Glomerular endothelial cell (primary cell): Measurements from ENCODE around the gene USP17L12. TPM values are rescaled to one million over a fixed set of nuclear protein-coding genes. Genes with fewer than 3 reads are reported as not detected.
"Not testable (repeated sequence)": the region's sequence is repeated elsewhere in the genome, so short reads cannot be mapped to it uniquely, and the experiment has no call there.

ENCODE experiments used
- DNase-seq: peaks from one replicate; pipeline ENCODE4 v3.0.0-alpha.2; 2011; ENCODE audit warnings: low read depth, low spot score; ENCODE audit errors: extremely low read depth
- total RNA-seq: library from RNA; depleted of rRNA; stranded (reverse); fragments of >200 nt; gene quantifications from 2 replicates; pipeline ENCODE4 v1.2.3, GENCODE V29; 2015

Gene USP17L12, protein sequence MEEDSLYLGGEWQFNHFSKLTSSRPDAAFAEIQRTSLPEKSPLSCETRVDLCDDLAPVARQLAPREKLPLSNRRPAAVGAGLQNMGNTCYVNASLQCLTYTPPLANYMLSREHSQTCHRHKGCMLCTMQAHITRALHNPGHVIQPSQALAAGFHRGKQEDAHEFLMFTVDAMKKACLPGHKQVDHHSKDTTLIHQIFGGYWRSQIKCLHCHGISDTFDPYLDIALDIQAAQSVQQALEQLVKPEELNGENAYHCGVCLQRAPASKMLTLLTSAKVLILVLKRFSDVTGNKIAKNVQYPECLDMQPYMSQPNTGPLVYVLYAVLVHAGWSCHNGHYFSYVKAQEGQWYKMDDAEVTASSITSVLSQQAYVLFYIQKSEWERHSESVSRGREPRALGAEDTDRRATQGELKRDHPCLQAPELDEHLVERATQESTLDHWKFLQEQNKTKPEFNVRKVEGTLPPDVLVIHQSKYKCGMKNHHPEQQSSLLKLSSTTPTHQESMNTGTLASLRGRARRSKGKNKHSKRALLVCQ
- total RNA-seq = not detected in 2 replicates

DNA sequence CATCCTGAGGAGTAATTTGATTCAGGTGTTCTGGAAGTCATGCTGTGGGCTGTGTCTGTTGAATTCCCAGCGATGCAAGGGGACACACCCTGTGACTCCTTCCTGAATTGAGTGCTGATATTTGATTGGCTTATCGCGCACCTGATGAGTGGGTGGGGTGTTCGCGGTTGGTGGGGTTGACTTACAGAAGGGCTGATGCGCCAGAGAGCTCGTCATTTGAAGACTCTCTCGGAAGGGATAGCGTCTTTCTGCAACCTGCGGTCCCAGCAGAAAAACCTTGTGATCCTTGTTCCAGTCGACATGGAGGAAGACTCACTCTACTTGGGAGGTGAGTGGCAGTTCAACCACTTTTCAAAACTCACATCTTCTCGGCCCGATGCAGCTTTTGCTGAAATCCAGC, at the start of gene USP17L12:
Gene USP17L12, plus strand, starts transcription at position 301 of the 400 bp plus-strand sequence. Its CDS starts 0 bp downstream, at position 301.
- not testable (repeated sequence) for DNase-seq

DNA sequence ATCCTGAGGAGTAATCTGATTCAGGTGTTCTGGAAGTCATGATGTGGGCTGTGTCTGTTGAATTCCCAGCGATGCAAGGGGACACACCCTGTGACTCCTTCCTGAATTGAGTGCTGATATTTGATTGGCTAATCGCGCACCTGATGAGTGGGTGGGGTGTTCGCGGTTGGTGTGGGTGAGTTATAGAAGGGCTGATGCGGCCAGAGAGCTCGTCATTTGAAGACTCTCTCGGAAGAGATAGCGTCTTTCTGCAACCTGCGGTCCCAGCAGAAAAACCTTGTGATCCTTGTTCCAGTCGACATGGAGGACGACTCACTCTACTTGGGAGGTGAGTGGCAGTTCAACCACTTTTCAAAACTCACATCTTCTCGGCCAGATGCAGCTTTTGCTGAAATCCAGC, 9.6 kb upstream of the USP17L12 start, which contains the start of gene USP17L10:
Gene USP17L10, plus strand, starts transcription at position 301 of the 400 bp plus-strand sequence. Its CDS starts 0 bp downstream, at position 301.
- not testable (repeated sequence) for DNase-seq

DNA sequence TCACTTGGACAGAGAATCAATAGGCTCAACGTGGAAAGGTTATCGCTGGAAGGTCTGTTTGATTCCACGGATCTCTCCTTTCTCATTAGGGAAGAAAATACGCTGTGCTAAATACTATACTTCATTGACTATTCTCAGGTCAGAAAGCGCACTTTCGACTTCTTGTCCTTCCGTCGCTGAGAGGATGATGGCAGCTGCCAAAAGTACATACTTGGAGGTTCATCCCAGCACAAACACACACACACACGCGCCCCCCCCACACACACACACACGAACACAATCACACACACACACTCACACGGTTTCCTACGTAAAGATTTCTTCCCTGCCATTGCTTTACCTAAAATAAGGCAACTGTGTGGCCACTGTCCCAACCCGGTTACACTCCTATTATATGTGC, 5.3 kb upstream of the USP17L12 start:
- DNase-seq = not testable (repeated sequence)

DNA sequence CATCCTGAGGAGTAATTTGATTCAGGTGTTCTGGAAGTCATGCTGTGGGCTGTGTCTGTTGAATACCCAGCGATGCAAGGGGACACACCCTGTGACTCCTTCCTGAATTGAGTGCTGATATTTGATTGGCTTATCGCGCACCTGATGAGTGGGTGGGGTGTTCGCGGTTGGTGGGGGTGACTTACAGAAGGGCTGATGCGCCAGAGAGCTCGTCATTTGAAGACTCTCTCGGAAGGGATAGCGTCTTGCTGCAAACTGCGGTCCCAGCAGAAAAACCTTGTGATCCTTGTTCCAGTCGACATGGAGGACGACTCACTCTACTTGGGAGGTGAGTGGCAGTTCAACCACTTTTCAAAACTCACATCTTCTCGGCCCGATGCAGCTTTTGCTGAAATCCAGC, 4.8 kb upstream of the USP17L12 start, which contains the start of gene USP17L11:
Gene USP17L11, plus strand, starts transcription at position 301 of the 400 bp plus-strand sequence. Its CDS starts 0 bp downstream, at position 301.
- DNase-seq = not testable (repeated sequence)

DNA sequence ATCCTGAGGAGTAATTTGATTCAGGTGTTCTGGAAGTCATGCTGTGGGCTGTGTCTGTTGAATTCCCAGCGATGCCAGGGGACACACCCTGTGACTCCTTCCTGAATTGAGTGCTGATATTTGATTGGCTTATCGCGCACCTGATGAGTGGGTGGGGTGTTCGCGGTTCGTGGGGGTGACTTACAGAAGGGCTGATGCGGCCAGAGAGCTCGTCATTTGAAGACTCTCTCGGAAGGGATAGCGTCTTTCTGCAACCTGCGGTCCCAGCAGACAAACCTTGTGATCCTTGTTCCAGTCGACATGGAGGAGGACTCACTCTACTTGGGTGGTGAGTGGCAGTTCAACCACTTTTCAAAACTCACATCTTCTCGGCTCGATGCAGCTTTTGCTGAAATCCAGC, 4.6 kb downstream of the USP17L12 start, which contains the start of gene USP17L13:
Gene USP17L13, plus strand, starts transcription at position 301 of the 400 bp plus-strand sequence. Its CDS starts 0 bp downstream, at position 301.
- DNase-seq = not testable (repeated sequence)

DNA sequence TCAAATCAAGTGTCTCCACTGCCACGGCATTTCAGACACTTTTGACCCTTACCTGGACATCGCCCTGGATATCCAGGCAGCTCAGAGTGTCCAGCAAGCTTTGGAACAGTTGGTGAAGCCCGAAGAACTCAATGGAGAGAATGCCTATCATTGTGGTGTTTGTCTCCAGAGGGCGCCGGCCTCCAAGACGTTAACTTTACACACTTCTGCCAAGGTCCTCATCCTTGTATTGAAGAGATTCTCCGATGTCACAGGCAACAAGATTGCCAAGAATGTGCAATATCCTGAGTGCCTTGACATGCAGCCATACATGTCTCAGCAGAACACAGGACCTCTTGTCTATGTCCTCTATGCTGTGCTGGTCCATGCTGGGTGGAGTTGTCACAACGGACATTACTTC, 10.3 kb downstream of the USP17L12 start:
- not testable (repeated sequence) for DNase-seq

DNA sequence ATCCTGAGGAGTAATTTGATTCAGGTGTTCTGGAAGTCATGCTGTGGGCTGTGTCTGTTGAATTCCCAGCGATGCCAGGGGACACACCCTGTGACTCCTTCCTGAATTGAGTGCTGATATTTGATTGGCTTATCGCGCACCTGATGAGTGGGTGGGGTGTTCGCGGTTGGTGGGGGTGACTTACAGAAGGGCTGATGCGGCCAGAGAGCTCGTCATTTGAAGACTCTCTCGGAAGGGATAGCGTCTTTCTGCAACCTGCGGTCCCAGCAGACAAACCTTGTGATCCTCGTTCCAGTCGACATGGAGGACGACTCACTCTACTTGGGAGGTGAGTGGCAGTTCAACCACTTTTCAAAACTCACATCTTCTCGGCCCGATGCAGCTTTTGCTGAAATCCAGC, 14.1 kb downstream of the USP17L12 start, which contains the start of gene USP17L15:
Gene USP17L15, plus strand, starts transcription at position 301 of the 400 bp plus-strand sequence. Its CDS starts 0 bp downstream, at position 301.
- DNase-seq = not testable (repeated sequence)

DNA sequence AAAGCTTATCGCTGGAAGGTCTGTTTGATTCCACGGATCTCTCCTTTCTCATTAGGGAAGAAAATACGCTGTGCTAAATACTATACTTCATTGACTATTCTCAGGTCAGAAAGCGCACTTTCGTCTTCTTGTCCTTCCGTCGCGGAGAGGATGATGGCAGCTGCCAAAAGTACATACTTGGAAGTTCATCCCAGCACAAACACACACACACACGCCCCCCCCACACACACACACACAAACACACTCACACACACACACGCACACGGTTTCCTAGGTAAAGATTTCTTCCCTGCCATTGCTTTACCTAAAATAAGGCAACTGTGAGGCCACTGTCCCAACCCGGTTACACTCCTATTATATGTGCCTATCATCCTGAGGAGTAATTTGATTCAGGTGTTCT, 18.5 kb downstream of the USP17L12 start:
- DNase-seq = not testable (repeated sequence)

DNA sequence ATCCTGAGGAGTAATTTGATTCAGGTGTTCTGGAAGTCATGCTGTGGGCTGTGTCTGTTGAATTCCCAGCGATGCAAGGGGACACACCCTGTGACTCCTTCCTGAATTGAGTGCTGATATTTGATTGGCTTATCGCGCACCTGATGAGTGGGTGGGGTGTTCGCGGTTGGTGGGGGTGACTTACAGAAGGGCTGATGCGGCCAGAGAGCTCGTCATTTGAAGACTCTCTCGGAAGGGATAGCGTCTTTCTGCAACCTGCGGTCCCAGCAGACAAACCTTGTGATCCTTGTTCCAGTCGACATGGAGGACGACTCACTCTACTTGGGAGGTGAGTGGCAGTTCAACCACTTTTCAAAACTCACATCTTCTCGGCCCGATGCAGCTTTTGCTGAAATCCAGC, 23.6 kb downstream of the USP17L12 start, which contains the start of gene USP17L17:
Gene USP17L17, plus strand, starts transcription at position 301 of the 400 bp plus-strand sequence. Its CDS starts 0 bp downstream, at position 301.
- DNase-seq = not testable (repeated sequence)

DNA sequence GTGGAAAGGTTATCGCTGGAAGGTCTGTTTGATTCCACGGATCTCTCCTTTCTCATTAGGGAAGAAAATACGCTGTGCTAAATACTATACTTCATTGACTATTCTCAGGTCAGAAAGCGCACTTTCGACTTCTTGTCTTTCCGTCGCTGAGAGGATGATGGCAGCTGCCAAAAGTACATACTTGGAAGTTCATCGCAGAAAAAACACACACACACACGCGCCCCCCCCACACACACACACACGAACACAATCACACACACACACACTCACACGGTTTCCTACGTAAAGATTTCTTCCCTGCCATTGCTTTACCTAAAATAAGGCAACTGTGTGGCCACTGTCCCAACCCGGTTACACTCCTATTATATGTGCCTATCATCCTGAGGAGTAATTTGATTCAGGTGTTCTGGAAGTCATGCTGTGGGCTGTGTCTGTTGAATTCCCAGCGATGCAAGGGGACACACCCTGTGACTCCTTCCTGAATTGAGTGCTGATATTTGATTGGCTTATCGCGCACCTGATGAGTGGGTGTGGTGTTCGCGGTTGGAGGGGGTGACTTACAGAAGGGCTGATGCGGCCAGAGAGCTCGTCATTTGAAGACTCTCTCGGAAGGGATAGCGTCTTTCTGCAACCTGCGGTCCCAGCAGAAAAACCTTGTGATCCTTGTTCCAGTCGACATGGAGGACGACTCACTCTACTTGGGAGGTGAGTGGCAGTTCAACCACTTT, 28.2 kb downstream of the USP17L12 start, which contains the start of gene USP17L18:
Gene USP17L18, plus strand, starts transcription at position 678 of the 728 bp plus-strand sequence. Its CDS starts 0 bp downstream, at position 678.
- not testable (repeated sequence) for DNase-seq

DNA sequence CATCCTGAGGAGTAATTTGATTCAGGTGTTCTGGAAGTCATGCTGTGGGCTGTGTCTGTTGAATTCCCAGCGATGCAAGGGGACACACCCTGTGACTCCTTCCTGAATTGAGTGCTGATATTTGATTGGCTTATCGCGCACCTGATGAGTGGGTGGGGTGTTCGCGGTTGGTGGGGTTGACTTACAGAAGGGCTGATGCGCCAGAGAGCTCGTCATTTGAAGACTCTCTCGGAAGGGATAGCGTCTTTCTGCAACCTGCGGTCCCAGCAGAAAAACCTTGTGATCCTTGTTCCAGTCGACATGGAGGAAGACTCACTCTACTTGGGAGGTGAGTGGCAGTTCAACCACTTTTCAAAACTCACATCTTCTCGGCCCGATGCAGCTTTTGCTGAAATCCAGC, 33.1 kb downstream of the USP17L12 start, which contains the start of gene USP17L19:
Gene USP17L19, plus strand, starts transcription at position 301 of the 400 bp plus-strand sequence. Its CDS starts 0 bp downstream, at position 301.
- not testable (repeated sequence) for DNase-seq

DNA sequence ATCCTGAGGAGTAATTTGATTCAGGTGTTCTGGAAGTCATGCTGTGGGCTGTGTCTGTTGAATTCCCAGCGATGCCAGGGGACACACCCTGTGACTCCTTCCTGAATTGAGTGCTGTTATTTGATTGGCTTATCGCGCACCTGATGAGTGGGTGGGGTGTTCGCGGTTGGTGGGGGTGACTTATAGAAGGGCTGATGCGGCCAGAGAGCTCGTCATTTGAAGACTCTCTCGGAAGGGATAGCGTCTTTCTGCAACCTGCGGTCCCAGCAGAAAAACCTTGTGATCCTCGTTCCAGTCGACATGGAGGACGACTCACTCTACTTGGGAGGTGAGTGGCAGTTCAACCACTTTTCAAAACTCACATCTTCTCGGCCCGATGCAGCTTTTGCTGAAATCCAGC, 37.9 kb downstream of the USP17L12 start, which contains the start of gene USP17L20:
Gene USP17L20, plus strand, starts transcription at position 301 of the 400 bp plus-strand sequence. Its CDS starts 0 bp downstream, at position 301.
- not testable (repeated sequence) for DNase-seq

DNA sequence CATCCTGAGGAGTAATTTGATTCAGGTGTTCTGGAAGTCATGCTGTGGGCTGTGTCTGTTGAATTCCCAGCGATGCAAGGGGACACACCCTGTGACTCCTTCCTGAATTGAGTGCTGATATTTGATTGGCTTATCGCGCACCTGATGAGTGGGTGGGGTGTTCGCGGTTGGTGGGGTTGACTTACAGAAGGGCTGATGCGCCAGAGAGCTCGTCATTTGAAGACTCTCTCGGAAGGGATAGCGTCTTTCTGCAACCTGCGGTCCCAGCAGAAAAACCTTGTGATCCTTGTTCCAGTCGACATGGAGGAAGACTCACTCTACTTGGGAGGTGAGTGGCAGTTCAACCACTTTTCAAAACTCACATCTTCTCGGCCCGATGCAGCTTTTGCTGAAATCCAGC, 42.6 kb downstream of the USP17L12 start, which contains the start of gene USP17L21:
Gene USP17L21, plus strand, starts transcription at position 301 of the 400 bp plus-strand sequence. Its CDS starts 0 bp downstream, at position 301.
- DNase-seq = not testable (repeated sequence)

DNA sequence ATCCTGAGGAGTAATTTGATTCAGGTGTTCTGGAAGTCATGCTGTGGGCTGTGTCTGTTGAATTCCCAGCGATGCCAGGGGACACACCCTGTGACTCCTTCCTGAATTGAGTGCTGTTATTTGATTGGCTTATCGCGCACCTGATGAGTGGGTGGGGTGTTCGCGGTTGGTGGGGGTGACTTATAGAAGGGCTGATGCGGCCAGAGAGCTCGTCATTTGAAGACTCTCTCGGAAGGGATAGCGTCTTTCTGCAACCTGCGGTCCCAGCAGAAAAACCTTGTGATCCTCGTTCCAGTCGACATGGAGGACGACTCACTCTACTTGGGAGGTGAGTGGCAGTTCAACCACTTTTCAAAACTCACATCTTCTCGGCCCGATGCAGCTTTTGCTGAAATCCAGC, 47.4 kb downstream of the USP17L12 start, which contains the start of gene USP17L22:
Gene USP17L22, plus strand, starts transcription at position 301 of the 400 bp plus-strand sequence. Its CDS starts 0 bp downstream, at position 301.
- not testable (repeated sequence) for DNase-seq

Other genes starting within 250 kb of the USP17L12 start
- not detected in 2 replicates for gene FAM90A26, start 49.7 kb upstream of the USP17L12 start, total RNA-seq
- gene USP17L10, start 9.5 kb upstream of the USP17L12 start, total RNA-seq = not detected in 2 replicates
- not detected in 2 replicates for gene USP17L11, start 4.7 kb upstream of the USP17L12 start, total RNA-seq
- not detected in 2 replicates for gene USP17L13, start 4.7 kb downstream of the USP17L12 start, total RNA-seq
- gene USP17L15, start 14.2 kb downstream of the USP17L12 start, total RNA-seq = not detected in 2 replicates
- gene USP17L17, start 23.7 kb downstream of the USP17L12 start, total RNA-seq = not detected in 2 replicates
- gene USP17L18, start 28.5 kb downstream of the USP17L12 start, total RNA-seq = not detected in 2 replicates
- not detected in 2 replicates for gene USP17L19, start 33.2 kb downstream of the USP17L12 start, total RNA-seq
- not detected in 2 replicates for gene USP17L20, start 38.0 kb downstream of the USP17L12 start, total RNA-seq
- gene USP17L21, start 42.7 kb downstream of the USP17L12 start, total RNA-seq = not detected in 2 replicates
- not detected in 2 replicates for gene USP17L22, start 47.5 kb downstream of the USP17L12 start, total RNA-seq
- gene USP17L24, start 105.0 kb downstream of the USP17L12 start, total RNA-seq = not detected in 2 replicates
- gene USP17L25, start 109.8 kb downstream of the USP17L12 start, total RNA-seq = not detected in 2 replicates
- gene USP17L26, start 114.5 kb downstream of the USP17L12 start, total RNA-seq = not detected in 2 replicates
- not detected in 2 replicates for gene USP17L5, start 119.3 kb downstream of the USP17L12 start, total RNA-seq
- gene USP17L27, start 124.0 kb downstream of the USP17L12 start, total RNA-seq = not detected in 2 replicates
- not detected in 2 replicates for gene USP17L28, start 128.7 kb downstream of the USP17L12 start, total RNA-seq
- gene USP17L29, start 133.5 kb downstream of the USP17L12 start, total RNA-seq = not detected in 2 replicates
- gene USP17L30, start 143.0 kb downstream of the USP17L12 start, total RNA-seq = not detected in 2 replicates
- not detected in 2 replicates for gene DEFB131A, start 224.3 kb downstream of the USP17L12 start, total RNA-seq